H1 (cell line): ENCODE data around the gene PRSS8. TPM values are rescaled to one million over a fixed set of nuclear protein-coding genes. Genes with fewer than 3 reads are reported as not detected.

Experiments
- CTCF ChIA-PET: fragments of 300-600 bp; sonication (Branson Sonifier 250); formaldehyde crosslinking; loops from one replicate; lab custom pipeline; 2021; ENCODE audit not compliant: partially characterized antibody; lab: Charles Lee
- POLR2A ChIA-PET: fragments of 300-600 bp; sonication (Branson Sonifier 250); formaldehyde crosslinking; loops from one replicate; lab custom pipeline; 2021; ENCODE audit warnings: inconsistent platforms; ENCODE audit not compliant: partially characterized antibody; lab: Charles Lee
- DNase-seq, 2 experiments: peaks; one replicate each; pipeline versions ENCODE4 v3.0.0 to v3.0.0-alpha.2; 2010 to 2022; ENCODE audit warnings: low spot score in 2 of 2, low read depth in 1 of 2, mixed read lengths in 1 of 2
- FAIRE-seq: peaks from 2 replicates; lab custom pipeline; 2011; peaks lifted over from hg19 to GRCh38; lab: Jason Lieb, UNC
- H2AFZ ChIP-seq: 2 replicates; pipeline ENCODE4 v1.8.1; 2012; ENCODE audit warnings: low read length, inconsistent platforms
- H2AK5ac ChIP-seq: 2 replicates; pipeline ENCODE4 v1.6.1; 2013; ENCODE audit warnings: low read depth, low read length
- H2BK120ac ChIP-seq: replicated peaks from 2 replicates; pipeline ENCODE3; 2013; ENCODE audit warnings: low read depth, low read length, inconsistent platforms
- H2BK12ac ChIP-seq: 2 replicates; pipeline ENCODE4 v1.6.1; 2013; ENCODE audit warnings: low read depth, low read length
- H2BK15ac ChIP-seq: 2 replicates; pipeline ENCODE4 v1.6.1; 2013; ENCODE audit warnings: low read length
- H2BK20ac ChIP-seq: 2 replicates; pipeline ENCODE4 v1.6.1; 2013; ENCODE audit warnings: low read length
- H2BK5ac ChIP-seq: 2 replicates; pipeline ENCODE4 v1.6.1; 2013; ENCODE audit warnings: low read depth, low read length
- H3K14ac ChIP-seq: 2 replicates; pipeline ENCODE4 v1.6.1; 2013; ENCODE audit warnings: inconsistent platforms; ENCODE audit not compliant: insufficient read length
- H3K18ac ChIP-seq: 2 replicates; pipeline ENCODE4 v1.6.1; 2013; ENCODE audit warnings: low read length; ENCODE audit errors: extremely low read depth
- H3K23ac ChIP-seq: 2 replicates; pipeline ENCODE4 v1.6.1; 2013; ENCODE audit warnings: inconsistent platforms; ENCODE audit not compliant: insufficient read length
- H3K23me2 ChIP-seq: 2 replicates; pipeline ENCODE4 v1.6.1; 2013; ENCODE audit warnings: low read depth, low read length
- H3K27ac ChIP-seq: 2 replicates; pipeline ENCODE4 v1.6.1; 2011; ENCODE audit warnings: low read depth, low read length, inconsistent platforms
- H3K27me3 ChIP-seq, 4 experiments: replicated peaks in 1 of 4; 1 replicate in 1 of 4; 2 replicates in 3 of 4; pipeline versions ENCODE4 v1.6.1 to v1.8.1; 2011 to 2013; ENCODE audit warnings: low read length in 3 of 4, mild to moderate bottlenecking in 3 of 4, inconsistent platforms in 2 of 4, mixed read lengths in 2 of 4, moderate library complexity in 1 of 4; ENCODE audit not compliant: control insufficient read depth in 3 of 4, insufficient read depth in 3 of 4; ENCODE audit errors: extremely low read depth in 1 of 4
- H3K36me3 ChIP-seq, 4 experiments: 2 replicates each; pipeline versions ENCODE4 v1.6.1 to v1.8.1; 2011 to 2013; ENCODE audit warnings: mild to moderate bottlenecking in 4 of 4, low read length in 3 of 4, moderate library complexity in 2 of 4, control low read depth in 1 of 4, inconsistent platforms in 1 of 4; ENCODE audit not compliant: insufficient read depth in 4 of 4, control insufficient read depth in 2 of 4
- H3K4ac ChIP-seq: replicated peaks from 2 replicates; pipeline ENCODE3; 2013; ENCODE audit warnings: low read length, low read depth, mixed read lengths, inconsistent platforms; ENCODE audit not compliant: insufficient read length
- H3K4me1 ChIP-seq, 4 experiments: replicated peaks in 1 of 4; 1 replicate in 1 of 4; 2 replicates in 3 of 4; pipeline versions ENCODE4 v1.6.1 to v1.8.1; 2011 to 2013; ENCODE audit warnings: low read length in 3 of 4, inconsistent platforms in 2 of 4, mixed read lengths in 1 of 4; ENCODE audit not compliant: insufficient read depth in 4 of 4, control insufficient read depth in 3 of 4
- H3K4me2 ChIP-seq, 2 experiments: 2 replicates each; pipeline versions ENCODE4 v1.6.1 to v1.8.1; 2011 to 2013; ENCODE audit warnings: low read depth in 2 of 2, low read length in 2 of 2, control low read depth in 1 of 2, inconsistent platforms in 1 of 2, mild to moderate bottlenecking in 1 of 2; ENCODE audit not compliant: insufficient read depth in 1 of 2
- H3K4me3 ChIP-seq, 4 experiments: fragments of 200-600, 300-600 bp in 1 of 4; sonication (generic), shearing (Covaris generic), sonication (Bioruptor Twin) in 1 of 4; 2 replicates each; pipeline versions ENCODE4 v1.5.1 to v1.8.1; 2011 to 2016; ENCODE audit warnings: low read length in 4 of 4, low read depth in 3 of 4, control low read depth in 2 of 4, inconsistent platforms in 2 of 4, mild to moderate bottlenecking in 2 of 4, mixed read lengths in 1 of 4, moderate library complexity in 1 of 4; ENCODE audit not compliant: insufficient read depth in 2 of 4; ENCODE audit errors: extremely low read depth in 1 of 4
- H3K56ac ChIP-seq: replicated peaks from 2 replicates; pipeline ENCODE3; 2013; ENCODE audit warnings: low read depth, mild to moderate bottlenecking, mixed read lengths, low read length, inconsistent platforms; ENCODE audit not compliant: insufficient read length
- H3K79me1 ChIP-seq: 2 replicates; pipeline ENCODE4 v1.6.1; 2013; ENCODE audit warnings: low read depth, low read length, control low read depth
- H3K79me2 ChIP-seq, 2 experiments: 2 replicates each; pipeline versions ENCODE4 v1.6.1 to v1.8.1; 2012 to 2013; ENCODE audit warnings: low read length in 2 of 2, mild to moderate bottlenecking in 2 of 2, inconsistent platforms in 1 of 2; ENCODE audit not compliant: insufficient read depth in 2 of 2, control insufficient read depth in 1 of 2
- H3K9ac ChIP-seq, 4 experiments: replicated peaks in 1 of 4; 1 replicate in 1 of 4; 2 replicates in 3 of 4; pipeline versions ENCODE4 v1.6.1 to v1.8.1; 2011 to 2013; ENCODE audit warnings: low read depth in 3 of 4, low read length in 3 of 4, control low read depth in 2 of 4, mild to moderate bottlenecking in 2 of 4, moderate library complexity in 2 of 4, inconsistent platforms in 1 of 4; ENCODE audit errors: extremely low read depth in 1 of 4
- H3K9me3 ChIP-seq, 2 experiments: 2 replicates each; pipeline versions ENCODE4 v1.6.1 to v1.8.1; 2012 to 2013; ENCODE audit warnings: mild to moderate bottlenecking in 2 of 2, moderate library complexity in 2 of 2, control low read depth in 1 of 2, inconsistent platforms in 1 of 2, low read depth in 1 of 2, low read length in 1 of 2, mixed read lengths in 1 of 2; ENCODE audit not compliant: insufficient read depth in 2 of 2
- H4K20me1 ChIP-seq, 2 experiments: replicated peaks in 1 of 2; 2 replicates each; pipeline versions ENCODE3 to v1.8.1; 2011 to 2013; ENCODE audit warnings: inconsistent platforms in 2 of 2, low read length in 2 of 2, mild to moderate bottlenecking in 1 of 2; ENCODE audit not compliant: insufficient read depth in 2 of 2, control insufficient read depth in 1 of 2
- H4K5ac ChIP-seq: 2 replicates; pipeline ENCODE4 v1.6.1; 2013; ENCODE audit warnings: low read length, low read depth, mixed read lengths, inconsistent platforms; ENCODE audit not compliant: insufficient read length
- H4K8ac ChIP-seq: 2 replicates; pipeline ENCODE4 v1.8.0; 2013; ENCODE audit warnings: mild to moderate bottlenecking, moderate library complexity, low read length, inconsistent platforms; ENCODE audit not compliant: insufficient read depth; ENCODE audit errors: extremely low read depth
- H4K91ac ChIP-seq: replicated peaks from 2 replicates; pipeline ENCODE3; 2013; ENCODE audit warnings: low read length, mixed read lengths, inconsistent platforms; ENCODE audit not compliant: insufficient read length
- ASH2L ChIP-seq: fragments of 200-600, 300-600 bp; sonication (generic); IDR thresholded peaks from one replicate; pipeline ENCODE4 v1.7.1; 2017; ENCODE audit warnings: low read length
- ATF3 ChIP-seq: IDR thresholded peaks from 2 replicates; pipeline ENCODE4 v1.6.1; 2011; ENCODE audit warnings: low read depth, mild to moderate bottlenecking, low read length; ENCODE audit not compliant: insufficient read depth
- BCL11A ChIP-seq, 2 experiments: IDR thresholded peaks; one replicate each; pipeline ENCODE4 v1.6.1; 2011; ENCODE audit warnings: low read depth in 2 of 2, low read length in 2 of 2, mild to moderate bottlenecking in 2 of 2
- CTBP2 ChIP-seq: IDR thresholded peaks from 2 replicates; pipeline ENCODE4 v1.7.0; 2011; ENCODE audit warnings: borderline replicate concordance, mild to moderate bottlenecking, moderate library complexity, mixed read lengths, low read length; ENCODE audit not compliant: insufficient read depth, insufficient read length
- EGR1 ChIP-seq: IDR thresholded peaks from 2 replicates; pipeline ENCODE4 v1.6.1; 2011; ENCODE audit warnings: low read depth, low read length, borderline replicate concordance
- JUN ChIP-seq: IDR thresholded peaks from 2 replicates; pipeline ENCODE4 v1.6.1; 2011; ENCODE audit warnings: low read depth, mild to moderate bottlenecking, improper control_type of control experiment, low read length
- JUND ChIP-seq: IDR thresholded peaks from 2 replicates; pipeline ENCODE4 v1.6.1; 2011; ENCODE audit warnings: mild to moderate bottlenecking, improper control_type of control experiment, low read length
- KDM4A ChIP-seq: IDR thresholded peaks from one replicate; pipeline ENCODE4 v1.7.1; 2012; ENCODE audit warnings: low read depth, mild to moderate bottlenecking, moderate library complexity, low read length, inconsistent platforms; ENCODE audit not compliant: severe bottlenecking
- MAFK ChIP-seq: IDR thresholded peaks from 2 replicates; pipeline ENCODE4 v1.6.1; 2012; ENCODE audit warnings: low read depth, mild to moderate bottlenecking, improper control_type of control experiment, low read length
- NANOG ChIP-seq: IDR thresholded peaks from 2 replicates; pipeline ENCODE4 v1.6.1; 2011; ENCODE audit warnings: low read length, low read depth, mild to moderate bottlenecking, inconsistent platforms; ENCODE audit not compliant: insufficient read depth, poor library complexity, severe bottlenecking
- POLR2AphosphoS5 ChIP-seq: IDR thresholded peaks from 2 replicates; pipeline ENCODE4 v1.6.1; 2011; ENCODE audit warnings: low read depth, low read length
- SIX5 ChIP-seq: IDR thresholded peaks from 2 replicates; pipeline ENCODE4 v1.6.1; 2011; ENCODE audit warnings: mild to moderate bottlenecking, low read depth, low read length
- SRF ChIP-seq: IDR thresholded peaks from 2 replicates; pipeline ENCODE4 v1.6.1; 2011; ENCODE audit warnings: mild to moderate bottlenecking, low read depth, low read length, moderate library complexity
- WGBS, 2 experiments: shearing (Covaris generic) in 1 of 2; methylation state at CpG; one replicate each; pipeline versions ENCODE4 v1.1.6 to v1.1.7; 2013 to 2015; ENCODE audit warnings: low lambda C conversion rate in 2 of 2, mixed read lengths in 2 of 2, inconsistent platforms in 1 of 2, low coverage in 1 of 2, missing lambda C conversion rate in 1 of 2; ENCODE audit not compliant: insufficient replicate concordance in 2 of 2, insufficient coverage in 1 of 2, insufficient read length in 1 of 2; ENCODE audit errors: extremely low coverage in 1 of 2, missing lambda C conversion rate in 1 of 2; 5-methylcytosine and 5-hydroxymethylcytosine counted together
- polyA plus RNA-seq, 7 experiments: library from polyadenylated mRNA; depleted of rRNA in 3 of 7; stranded (reverse) in 5 of 7; unstranded in 2 of 7; fragments of >200 nt in 5 of 7; fragments of 200-250 nt in 2 of 7; gene quantifications; 1 replicate in 5 of 7; 2 replicates in 1 of 7; 4 replicates in 1 of 7; pipeline versions ENCODE4 v1.2.1 to v1.2.3, GENCODE V29; 2011 to 2013; ENCODE audit warnings: missing spikeins in 2 of 7, mixed read lengths in 2 of 7
- total RNA-seq: library from RNA; stranded (reverse); fragmentation: NEBNext Ultra II Directional; extraction: Animal tissue kit (Norgen Biotek cat#: 25700); gene quantifications from 2 replicates; pipeline ENCODE4 v1.2.1, GENCODE V29; 2021

The PRSS8 gene
- total and polyA plus RNA-seq, 2 of the 8 experiments (the other 6 are each of a cell fraction or from before 2014, with no cell fraction given): 87.7 to 273 TPM

GRCh38 chr16:31090540-31090939 is 45.0 kb downstream of the PRSS8 start:
- no peak overlapping the region for H3K4me2 ChIP-seq
- no peak overlapping the region for H4K91ac ChIP-seq
- peaks cover 8 to 22% of the 10 kb centered on the region in 2 experiments for H4K20me1 ChIP-seq
- no peaks in the 10 kb centered on the region for H3K9me3 ChIP-seq
- H2BK15ac ChIP-seq: no peak overlapping the region
- H3K4ac ChIP-seq: no peak overlapping the region
- H2BK12ac ChIP-seq: no peak overlapping the region
- no peak overlapping the region for H4K5ac ChIP-seq
- CTCF ChIA-PET: interaction anchor here (3.0 kb wide), 1 partner anchor 11 kb away, joined by 14 read pairs; no protein-coding TSS in a partner anchor
- H4K8ac ChIP-seq: no peak overlapping the region; the same call in 1 of the 2 replicates
- FAIRE-seq (no peak), DNase-seq (no peak)
- no peak overlapping the region for H2AK5ac ChIP-seq
- H3K56ac ChIP-seq: no peak overlapping the region
- H3K23me2 ChIP-seq: peaks cover 10% of the 10 kb centered on the region
- H3K79me2 ChIP-seq: peaks cover 0 to 7% of the 10 kb centered on the region in 2 experiments; a peak in 1 of 4 replicates
- TF ChIP-seq NANOG (no peak), ATF3 (no peak), SIX5 (no peak), SRF (no peak), JUN (no peak), KDM4A (no peak), JUND (no peak), ASH2L (no peak), CTBP2 (no peak), BCL11A (IDR thresholded peaks at IDR 0.05; ENCODE audit: low read depth in 2 of 2, low read length in 2 of 2) (no peak), EGR1 (no peak), MAFK (no peak), POLR2AphosphoS5 (no peak)
- peaks cover 0 to 9% (median 3%) of the 10 kb centered on the region in 4 experiments; a peak in 4 of 7 replicates for H3K4me1 ChIP-seq
- H2BK120ac ChIP-seq: no peak overlapping the region
- peaks cover 0 to 15% (median 4%) of the 10 kb centered on the region in 4 experiments; a peak in 5 of 8 replicates for H3K36me3 ChIP-seq
- no peak overlapping the region for H2BK20ac ChIP-seq
- H3K27me3 ChIP-seq: no peaks in the 10 kb centered on the region
- no peak overlapping the region for H3K14ac ChIP-seq
- no peak overlapping the region for H2AFZ ChIP-seq
- no peak overlapping the region for H3K9ac ChIP-seq
- no peak overlapping the region for H3K27ac ChIP-seq
- 96% methylated on average over 2 of the region's 2 CpGs; no CpG with 5 or more reads in 1 of the 2 experiments for WGBS, 2 experiments
- no peak overlapping the region for H2BK5ac ChIP-seq
- H3K18ac ChIP-seq: no peak overlapping the region
- H3K23ac ChIP-seq: no peak overlapping the region
- H3K4me3 ChIP-seq: no peak overlapping the region
- H3K79me1 ChIP-seq: peaks cover 10% of the 10 kb centered on the region
- POLR2A ChIA-PET: interaction anchor here (1.1 to 4.2 kb wide), 3 partner anchors 9 to 27 kb away, joined by 3 to 26 read pairs (median 6); partner anchors contain the start of gene KAT8
